PC-9 (cell line): ENCODE measurements around the gene ABTB2.

Experiments
- EZH2 ChIP-seq: fragments of 200-600 bp; sonication (generic); IDR thresholded peaks from 2 replicates; pipeline ENCODE4 v1.8.0; 2017; ENCODE audit warnings: antibody characterized with exemption, low read depth
- TF ChIP-seq, protein P1 (sequence below): fragments of 200-600 bp; sonication (generic); conservative IDR thresholded peaks from 2 replicates; pipeline ENCODE4 v1.6.1; 2017; ENCODE audit warnings: mixed run types, antibody characterized with exemption, mild to moderate bottlenecking, moderate library complexity

- TF ChIP-seq, protein P1, sequence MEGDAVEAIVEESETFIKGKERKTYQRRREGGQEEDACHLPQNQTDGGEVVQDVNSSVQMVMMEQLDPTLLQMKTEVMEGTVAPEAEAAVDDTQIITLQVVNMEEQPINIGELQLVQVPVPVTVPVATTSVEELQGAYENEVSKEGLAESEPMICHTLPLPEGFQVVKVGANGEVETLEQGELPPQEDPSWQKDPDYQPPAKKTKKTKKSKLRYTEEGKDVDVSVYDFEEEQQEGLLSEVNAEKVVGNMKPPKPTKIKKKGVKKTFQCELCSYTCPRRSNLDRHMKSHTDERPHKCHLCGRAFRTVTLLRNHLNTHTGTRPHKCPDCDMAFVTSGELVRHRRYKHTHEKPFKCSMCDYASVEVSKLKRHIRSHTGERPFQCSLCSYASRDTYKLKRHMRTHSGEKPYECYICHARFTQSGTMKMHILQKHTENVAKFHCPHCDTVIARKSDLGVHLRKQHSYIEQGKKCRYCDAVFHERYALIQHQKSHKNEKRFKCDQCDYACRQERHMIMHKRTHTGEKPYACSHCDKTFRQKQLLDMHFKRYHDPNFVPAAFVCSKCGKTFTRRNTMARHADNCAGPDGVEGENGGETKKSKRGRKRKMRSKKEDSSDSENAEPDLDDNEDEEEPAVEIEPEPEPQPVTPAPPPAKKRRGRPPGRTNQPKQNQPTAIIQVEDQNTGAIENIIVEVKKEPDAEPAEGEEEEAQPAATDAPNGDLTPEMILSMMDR = no peak
- no peak for TF ChIP-seq EZH2
These were observed 151.2 kb downstream of the ABTB2 start for GRCh38 chr11:34206407-34207300.
